ENCODE data around the gene SHROOM3.
"Not testable (repeated sequence)": the region's sequence is repeated elsewhere in the genome, so short reads cannot be mapped to it uniquely, and the experiment has no call there.

SHROOM3 gene

GRCh38 chr4:76447393-76447851 lies 12.4 kb downstream of the SHROOM3 start:
- no peak for DNase-seq

- DNase-seq = no peak
Measured at GRCh38 chr4:76448211-76448610, 13.2 kb downstream of the SHROOM3 start.

GRCh38 chr4:76449362-76449767 lies 14.3 kb downstream of the SHROOM3 start:
- no peak for DNase-seq

GRCh38 chr4:76449833-76450232 lies 14.8 kb downstream of the SHROOM3 start:
- no peak for DNase-seq

GRCh38 chr4:76453232-76453631 lies 18.2 kb downstream of the SHROOM3 start:
- DNase-seq = no peak

- DNase-seq = not testable (repeated sequence)
Measured at GRCh38 chr4:76454073-76454472, 19.0 kb downstream of the SHROOM3 start.

- no peak for DNase-seq
Measured at GRCh38 chr4:76457885-76458284, 22.9 kb downstream of the SHROOM3 start.

- no peak for DNase-seq
Measured at GRCh38 chr4:76458297-76458696, 23.3 kb downstream of the SHROOM3 start.

GRCh38 chr4:76458825-76459224 lies 23.8 kb downstream of the SHROOM3 start:
- no peak for DNase-seq

GRCh38 chr4:76459291-76459723 lies 24.3 kb downstream of the SHROOM3 start:
- DNase-seq = no peak

- no peak for DNase-seq
Measured at GRCh38 chr4:76463568-76463967, 28.5 kb downstream of the SHROOM3 start.

- no peak for DNase-seq
Measured at GRCh38 chr4:76470064-76470463, 35.0 kb downstream of the SHROOM3 start.

- no peak for DNase-seq
Measured at GRCh38 chr4:76470532-76470931, 35.5 kb downstream of the SHROOM3 start.

GRCh38 chr4:76476571-76476970 lies 41.5 kb downstream of the SHROOM3 start:
- no peak for DNase-seq

- no peak for DNase-seq
Measured at GRCh38 chr4:76484654-76485053, 49.6 kb downstream of the SHROOM3 start.

GRCh38 chr4:76485450-76485849 lies 50.4 kb downstream of the SHROOM3 start:
- no peak for DNase-seq

GRCh38 chr4:76486588-76487276 lies 51.7 kb downstream of the SHROOM3 start:
- DNase-seq = no peak

GRCh38 chr4:76487621-76488020 lies 52.6 kb downstream of the SHROOM3 start:
- no peak for DNase-seq

- no peak for DNase-seq
Measured at GRCh38 chr4:76488455-76488854, 53.4 kb downstream of the SHROOM3 start.

GRCh38 chr4:76488888-76489685 lies 54.1 kb downstream of the SHROOM3 start:
- no peak for DNase-seq

GRCh38 chr4:76489686-76490161 lies 54.7 kb downstream of the SHROOM3 start:
- DNase-seq = no peak

- DNase-seq = no peak
Measured at GRCh38 chr4:76492055-76492454, 57.0 kb downstream of the SHROOM3 start.

GRCh38 chr4:76494243-76494642 lies 59.2 kb downstream of the SHROOM3 start:
- DNase-seq = no peak

All from NK-92 treated with Interleukin-12 subunit alpha and Interleukin-12 subunit beta, amount 100 ng/mL, for 24 hours (cell line).